Measurements from ENCODE around the gene RRAS2.
"Not testable (repeated sequence)": the region's sequence is repeated elsewhere in the genome, so short reads cannot be mapped to it uniquely, and the experiment has no call there.

The RRAS2 gene

DNA sequence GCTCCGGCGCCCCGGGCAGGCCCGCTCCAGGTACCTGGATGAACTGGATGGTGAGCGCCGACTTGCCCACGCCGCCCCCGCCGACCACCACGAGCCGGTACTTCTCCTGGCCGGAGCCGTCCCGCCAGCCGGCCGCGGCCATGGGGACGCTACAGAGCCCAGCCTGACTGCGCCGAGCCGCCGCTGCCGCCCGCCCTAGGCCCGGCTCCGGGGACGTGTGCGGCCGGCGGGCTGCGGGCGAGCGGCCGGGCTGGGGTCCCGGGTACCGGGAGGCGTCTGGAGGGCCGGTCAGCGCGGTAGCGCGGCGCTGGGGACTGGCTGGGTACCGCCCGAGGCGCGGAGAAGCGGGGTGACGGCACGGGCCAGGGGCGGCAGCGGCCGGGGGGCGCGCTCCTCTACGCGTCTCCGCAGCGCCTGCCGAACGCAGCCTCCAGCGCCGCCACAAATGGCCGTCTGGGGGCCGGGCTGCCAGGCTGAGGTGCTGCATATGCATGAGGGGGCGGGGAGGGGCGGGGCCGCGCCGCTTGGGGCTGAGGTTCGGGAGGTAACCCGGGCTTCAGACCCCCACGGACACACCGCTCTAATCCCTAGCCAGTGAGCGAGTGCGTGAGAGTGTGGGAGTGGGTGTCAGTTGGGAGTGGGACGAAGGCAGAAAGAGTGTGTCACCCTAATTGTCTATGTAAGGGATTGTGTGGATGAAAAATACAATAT is at the start of gene RRAS2:
Gene RRAS2 (minus strand): TSS at position 455 of the 711 bp plus-strand sequence. CDS start 313 bp downstream, at position 142.
- DNase-seq = no peak

DNA sequence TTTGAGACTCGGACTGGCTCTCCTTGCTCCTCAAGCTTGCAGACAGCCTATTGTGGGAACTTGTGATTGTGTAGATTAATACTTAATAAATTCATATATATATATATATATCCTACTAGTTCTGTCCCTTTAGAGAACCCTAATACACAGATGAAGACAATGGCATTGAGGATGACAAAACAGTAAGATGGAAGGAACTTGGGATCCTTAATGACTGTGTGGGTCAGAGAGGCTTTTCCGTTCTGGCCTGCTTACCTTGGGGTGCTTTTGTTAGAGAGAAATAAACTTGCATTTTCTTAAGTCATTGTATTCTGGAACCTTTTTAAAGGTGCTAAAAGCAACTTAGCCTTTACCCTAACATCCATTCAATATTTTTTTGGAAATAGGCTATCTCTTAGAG is 49.6 kb upstream of the RRAS2 start:
- DNase-seq = no peak

DNA sequence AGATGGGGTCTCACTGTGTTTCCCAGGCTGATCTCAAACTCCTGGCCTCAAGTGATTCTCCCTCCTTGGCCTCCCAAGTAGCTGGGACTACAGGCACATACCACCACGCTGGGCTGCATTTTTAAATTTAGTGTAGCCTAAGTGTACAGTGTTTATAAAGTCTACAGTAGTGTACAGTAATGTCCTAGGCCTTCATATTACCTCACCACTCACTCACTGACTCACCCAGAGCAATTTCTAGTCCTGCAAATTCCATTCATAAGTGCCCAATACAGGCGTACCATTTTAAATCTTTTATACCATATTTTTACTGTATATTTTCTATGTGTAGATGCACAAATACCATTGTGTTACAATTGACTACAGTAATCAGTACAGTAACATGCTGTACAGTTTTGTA is 47.1 kb upstream of the RRAS2 start:
- DNase-seq = not testable (repeated sequence)

DNA sequence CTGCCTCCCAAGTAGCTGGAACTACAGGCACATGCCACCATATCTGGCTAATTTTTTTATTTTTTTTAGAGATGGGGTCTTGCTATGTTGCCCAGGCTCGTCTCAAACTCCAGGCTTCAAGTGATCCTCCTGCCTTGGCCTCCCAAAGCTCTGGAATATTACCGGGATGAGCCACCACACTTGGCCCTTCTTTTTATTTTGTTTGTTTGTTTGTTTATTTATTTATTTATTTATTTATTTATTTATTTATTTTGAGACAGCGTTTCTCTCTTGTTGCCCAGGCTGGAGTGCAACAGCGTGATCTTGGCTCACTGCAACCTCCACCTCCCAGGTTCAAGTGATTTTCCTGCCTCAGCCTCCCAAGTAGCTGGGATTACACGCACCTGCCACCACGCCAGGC is 44.5 kb upstream of the RRAS2 start:
- not testable (repeated sequence) for DNase-seq

DNA sequence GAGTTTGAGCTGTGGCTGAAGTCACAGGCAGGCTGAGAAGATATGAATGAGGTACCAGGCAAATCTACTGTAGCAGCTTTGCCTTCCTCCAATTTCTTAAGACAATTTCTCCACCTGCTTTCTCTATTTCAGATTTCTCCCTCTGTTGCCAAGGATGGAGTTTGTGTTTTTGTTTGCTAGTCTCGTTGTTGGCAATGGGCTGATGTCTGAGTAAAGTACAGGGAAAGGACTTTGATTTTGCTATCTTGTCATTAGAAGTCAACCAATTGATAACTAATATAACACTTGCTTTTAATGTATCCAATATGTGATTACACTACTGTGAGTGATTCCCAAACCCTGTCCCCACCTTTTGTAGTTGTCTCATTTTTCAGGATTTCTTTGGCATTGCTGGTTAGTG is 40.1 kb upstream of the RRAS2 start:
- DNase-seq = no peak

DNA sequence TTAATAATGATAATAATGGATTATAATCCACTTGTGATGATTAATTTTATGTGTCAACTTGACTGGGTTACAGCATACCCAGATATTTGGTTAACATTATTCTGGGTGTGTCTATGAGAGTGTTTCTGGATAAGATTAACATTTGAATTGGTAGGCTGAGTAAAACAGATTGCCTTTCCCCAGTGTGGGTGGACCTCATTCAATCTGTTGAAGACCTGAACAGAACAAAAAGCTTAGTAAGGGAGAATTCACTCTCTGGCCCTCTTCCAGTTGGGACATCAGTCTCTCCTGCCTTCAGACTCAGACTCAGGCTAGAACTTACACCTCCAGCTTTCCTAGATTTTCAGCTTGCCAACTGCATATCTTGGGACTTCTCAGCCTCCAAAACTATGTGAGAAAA is 37.3 kb upstream of the RRAS2 start:
- no peak for DNase-seq

DNA sequence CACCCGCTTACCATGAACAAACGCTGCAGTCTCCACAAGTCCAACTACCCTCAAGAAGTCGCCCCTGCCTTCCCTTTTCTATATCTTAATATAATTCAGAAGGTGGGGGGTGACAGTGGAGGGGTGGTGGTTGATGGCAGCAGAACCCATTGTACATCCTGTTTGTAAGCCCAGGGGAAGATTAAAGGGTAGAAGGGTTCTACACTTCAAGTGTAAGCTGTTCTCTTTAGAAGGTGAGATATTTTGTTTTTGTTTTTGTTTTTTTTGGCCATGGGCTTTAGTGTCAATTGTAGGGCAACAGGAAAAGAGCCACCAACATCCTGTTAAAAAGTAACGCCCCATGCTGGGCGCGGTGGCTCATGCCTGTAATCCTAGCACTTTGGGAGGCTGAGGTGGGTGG is 34.9 kb upstream of the RRAS2 start:
- DNase-seq = no peak

DNA sequence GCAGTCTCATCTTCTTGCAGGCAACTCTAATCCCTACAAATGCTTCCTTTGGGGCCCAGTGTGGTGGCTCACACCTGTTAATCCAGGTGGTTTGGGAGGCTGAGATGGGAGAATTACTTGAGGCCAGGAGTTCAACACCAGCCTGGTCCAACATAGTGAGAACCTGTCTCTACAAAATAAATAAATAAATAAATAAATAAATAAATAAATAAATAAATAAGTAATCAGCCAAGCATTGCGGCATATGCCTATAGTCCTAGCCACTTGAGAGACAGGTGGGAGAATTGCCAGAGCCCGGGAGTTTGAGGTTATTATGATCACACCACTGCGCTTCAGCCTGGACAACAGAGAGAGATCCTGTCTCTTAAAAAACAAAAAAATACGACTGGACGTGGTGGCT is 34.1 kb upstream of the RRAS2 start:
- no peak for DNase-seq

DNA sequence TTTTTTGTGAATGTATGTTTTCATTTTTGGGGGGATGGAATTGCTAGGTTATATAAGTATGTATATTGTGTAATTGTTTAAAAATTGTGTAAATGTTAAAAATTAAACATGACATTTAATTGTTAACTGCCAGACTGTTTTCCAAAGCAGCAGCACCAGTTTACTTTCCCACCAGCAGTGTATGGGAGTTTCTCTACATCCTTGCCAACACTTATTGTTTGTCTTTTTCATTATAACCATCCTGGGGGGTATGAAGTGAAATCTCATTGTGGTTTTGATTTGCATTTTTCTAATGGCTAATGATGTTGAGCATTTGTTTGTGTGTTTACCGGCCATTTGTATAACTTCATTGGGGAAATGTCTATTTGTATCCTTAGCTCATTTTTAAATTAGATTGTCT is 31.7 kb upstream of the RRAS2 start:
- no peak for DNase-seq

DNA sequence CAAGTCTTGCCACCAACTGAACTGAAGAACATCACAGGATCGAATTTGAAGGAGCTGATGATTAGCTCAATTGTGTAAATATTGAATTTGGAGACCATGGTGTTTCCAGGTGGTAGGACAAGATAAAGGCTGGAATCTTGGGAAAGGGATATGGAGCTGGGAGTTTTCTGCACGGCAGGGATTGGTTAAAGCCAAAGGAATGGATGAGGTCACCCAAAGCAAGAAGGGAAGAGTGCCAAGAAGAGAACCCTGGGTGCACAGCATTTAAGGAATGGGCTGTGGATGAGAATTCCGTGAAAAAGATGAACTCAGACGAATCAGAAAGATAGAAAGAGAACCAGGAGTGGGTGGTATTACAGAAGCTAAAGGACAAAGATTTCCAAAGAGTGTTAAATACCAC is 29.4 kb upstream of the RRAS2 start:
- no peak for DNase-seq

DNA sequence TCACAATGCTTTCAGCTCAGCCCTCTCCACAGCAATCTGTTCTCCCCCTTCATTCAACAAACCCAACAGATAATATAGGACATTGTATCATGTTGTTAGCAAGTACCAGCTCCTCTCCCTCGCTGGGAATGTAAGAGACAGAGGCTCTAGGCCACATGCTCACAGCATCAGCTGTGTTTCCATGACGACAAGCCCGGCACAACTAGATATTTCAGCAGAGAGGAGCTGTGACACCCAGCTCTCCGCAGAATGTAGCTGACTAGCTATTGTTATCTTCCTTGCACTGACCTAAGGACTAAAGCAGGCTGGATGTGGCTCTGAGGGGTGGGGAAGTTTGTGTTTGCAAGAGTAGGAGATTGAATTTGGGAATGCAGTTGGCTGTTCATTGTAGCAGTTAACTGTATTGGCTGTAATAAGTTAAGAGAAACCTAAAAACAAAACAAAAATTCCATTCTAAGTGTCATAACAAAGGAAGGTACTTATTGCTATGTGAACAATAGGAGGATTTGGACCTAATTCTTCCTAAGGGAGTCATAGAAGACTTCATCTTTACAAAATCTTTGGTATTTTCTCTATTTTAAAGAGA is 28.0 kb upstream of the RRAS2 start:
- DNase-seq = no peak

DNA sequence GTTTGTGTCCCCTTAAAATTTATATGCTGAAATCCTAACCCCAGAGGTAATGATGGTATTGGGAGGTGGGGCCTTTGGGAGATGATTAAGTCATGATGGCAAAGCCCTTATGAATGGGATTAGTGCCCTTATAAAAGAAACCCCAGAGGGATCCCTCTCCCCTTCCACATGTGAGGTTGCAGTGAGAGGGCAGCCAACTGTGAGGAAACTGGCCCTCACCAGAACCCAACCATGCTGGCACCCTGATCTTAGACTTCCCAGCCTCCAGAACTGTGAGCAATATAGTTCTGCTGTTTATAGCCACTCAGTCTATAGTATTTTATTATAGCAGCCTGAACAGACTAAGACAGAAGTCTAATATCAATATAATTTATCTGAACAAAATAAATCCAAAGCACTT is 27.1 kb upstream of the RRAS2 start:
- no peak for DNase-seq

DNA sequence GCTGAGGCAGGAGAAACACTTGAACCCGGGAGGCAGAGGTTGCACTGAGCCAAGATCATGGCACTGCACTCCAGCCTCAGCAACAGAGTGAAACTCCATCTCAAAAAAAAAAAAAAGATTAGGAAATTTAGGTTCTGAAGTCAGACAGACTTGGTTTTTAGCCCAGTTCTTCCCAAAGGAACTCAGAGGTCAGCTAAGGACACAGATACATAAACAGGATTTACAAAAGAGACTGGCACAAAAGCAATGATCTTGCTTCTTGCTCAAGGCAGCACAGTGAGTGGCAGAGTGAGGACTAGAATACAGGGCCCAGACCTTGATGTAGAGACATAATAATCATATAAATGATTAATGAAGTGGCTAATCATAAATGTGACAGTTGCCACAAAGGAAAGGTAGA is 25.4 kb upstream of the RRAS2 start:
- DNase-seq = no peak

DNA sequence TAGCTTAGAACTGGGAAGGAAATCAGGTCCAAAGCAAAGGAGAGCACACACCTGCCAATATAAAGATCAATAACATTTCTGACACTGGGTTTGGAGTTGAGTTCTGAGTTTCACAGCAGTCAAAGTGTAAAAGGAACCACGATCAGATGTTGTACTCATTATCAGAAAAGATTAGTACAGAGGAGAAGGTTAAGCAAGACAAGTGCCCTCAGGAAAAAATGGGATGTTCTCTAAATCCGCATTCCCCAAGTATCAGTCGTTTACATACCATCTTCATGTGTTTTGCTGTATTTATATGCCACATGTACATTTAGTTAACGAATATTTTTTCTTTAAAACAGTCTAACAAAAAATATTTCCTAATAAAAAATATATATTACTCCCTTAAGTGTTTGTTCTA is 23.0 kb upstream of the RRAS2 start:
- no peak for DNase-seq

DNA sequence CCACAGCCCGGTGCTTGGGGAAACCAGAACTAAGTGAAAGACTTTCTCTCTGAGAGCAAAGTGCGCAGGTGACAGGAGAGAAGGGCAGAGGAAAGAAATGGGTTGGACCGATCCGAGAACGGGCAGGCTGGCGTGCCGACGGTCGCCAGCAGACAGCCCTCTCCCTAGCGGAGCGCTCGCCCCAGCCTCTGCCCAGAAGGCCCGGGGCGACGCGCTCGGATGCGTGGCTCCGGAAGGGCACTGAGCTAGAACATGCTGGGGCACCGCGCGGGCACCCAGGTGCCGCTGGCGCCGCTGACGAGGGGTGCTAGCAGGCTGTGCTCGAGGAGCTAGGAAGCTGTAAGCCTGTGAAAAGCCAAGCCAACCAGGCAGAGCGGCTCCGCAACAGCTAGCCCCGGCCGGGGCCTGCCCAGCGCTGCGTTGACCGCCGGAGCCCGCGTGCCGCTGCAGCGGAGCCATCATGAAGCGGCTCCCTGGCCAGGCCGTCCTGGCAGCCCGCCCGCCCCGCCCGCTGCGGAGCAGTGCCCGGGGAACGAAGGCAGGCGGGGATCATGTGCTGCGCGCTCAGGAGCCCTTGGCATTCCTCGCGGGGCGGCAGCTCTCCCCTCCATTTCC is 22.1 kb upstream of the RRAS2 start:
- DNase-seq = no peak

DNA sequence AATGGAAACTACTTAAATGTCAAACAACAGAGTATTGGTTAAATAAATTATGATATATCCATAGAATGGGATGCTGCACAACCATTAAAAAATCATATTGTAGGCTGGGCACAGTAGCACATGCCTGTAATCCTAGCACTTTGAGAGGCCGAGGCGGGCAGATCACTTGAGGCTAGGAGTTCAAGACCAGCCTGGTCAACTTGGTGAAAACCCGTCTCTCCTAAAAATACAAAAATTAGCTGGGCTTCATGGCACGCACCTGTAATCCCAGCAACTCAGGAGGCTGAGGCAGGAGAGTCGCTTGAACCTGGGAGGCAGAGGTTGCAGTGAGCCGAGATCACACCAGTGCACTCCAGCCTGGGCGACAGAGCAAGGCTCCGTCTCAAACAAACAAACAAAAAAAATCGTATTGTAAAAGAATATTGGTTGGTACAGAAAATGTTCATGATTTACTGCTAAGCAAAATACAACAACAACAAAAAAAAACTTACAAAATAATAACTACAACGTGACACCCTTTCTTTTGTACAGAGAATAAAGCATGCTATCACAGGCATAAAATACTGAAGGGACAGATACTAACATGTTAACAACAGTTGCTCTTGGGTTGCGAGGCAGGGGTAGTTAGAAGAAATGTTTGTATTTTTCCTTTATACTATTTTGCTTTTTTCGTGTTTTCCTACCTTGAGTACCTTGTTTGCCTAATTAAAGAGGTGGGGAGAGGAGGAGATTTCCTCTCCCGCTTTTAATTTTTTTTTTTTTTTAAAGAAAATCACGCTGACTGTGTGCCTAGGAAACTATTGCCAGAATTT is 21.3 kb upstream of the RRAS2 start:
- no peak for DNase-seq

DNA sequence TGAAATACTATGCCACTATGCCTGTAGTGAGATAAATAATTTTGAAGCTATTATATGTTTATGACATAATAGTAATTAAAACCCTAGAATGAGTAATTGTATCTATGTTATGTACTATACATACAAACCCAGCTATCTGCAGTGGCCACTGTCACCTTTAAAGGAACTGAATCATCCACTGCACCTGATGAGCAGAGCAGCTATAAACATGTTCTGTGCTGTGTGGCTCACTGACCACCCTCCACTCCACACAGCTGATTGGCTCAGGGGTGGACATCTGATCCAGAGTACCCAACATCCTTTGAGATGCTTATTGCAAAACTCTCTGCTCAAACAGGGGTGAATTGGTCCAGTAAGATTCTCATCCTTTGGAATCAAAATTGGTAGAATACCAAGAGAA is 19.2 kb upstream of the RRAS2 start:
- DNase-seq = no peak

DNA sequence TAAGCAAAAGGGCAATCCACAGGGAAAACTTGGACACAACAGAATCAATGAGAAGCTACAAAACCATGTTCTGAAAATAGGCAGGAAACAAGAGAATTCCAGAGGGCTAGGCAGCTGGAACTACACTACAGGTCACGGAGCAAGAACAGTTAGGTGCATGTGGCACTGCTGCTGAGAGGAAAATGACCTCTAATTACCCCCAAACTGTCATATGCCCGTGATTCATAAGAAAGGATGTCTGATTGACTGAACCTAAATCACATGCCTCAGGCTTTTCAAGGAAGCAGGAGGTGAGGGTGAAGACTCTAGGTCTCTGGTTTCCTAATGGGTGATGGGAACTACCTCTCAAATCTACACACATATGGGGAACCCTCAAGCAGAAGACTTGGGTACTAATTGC is 17.9 kb upstream of the RRAS2 start:
- DNase-seq = no peak

DNA sequence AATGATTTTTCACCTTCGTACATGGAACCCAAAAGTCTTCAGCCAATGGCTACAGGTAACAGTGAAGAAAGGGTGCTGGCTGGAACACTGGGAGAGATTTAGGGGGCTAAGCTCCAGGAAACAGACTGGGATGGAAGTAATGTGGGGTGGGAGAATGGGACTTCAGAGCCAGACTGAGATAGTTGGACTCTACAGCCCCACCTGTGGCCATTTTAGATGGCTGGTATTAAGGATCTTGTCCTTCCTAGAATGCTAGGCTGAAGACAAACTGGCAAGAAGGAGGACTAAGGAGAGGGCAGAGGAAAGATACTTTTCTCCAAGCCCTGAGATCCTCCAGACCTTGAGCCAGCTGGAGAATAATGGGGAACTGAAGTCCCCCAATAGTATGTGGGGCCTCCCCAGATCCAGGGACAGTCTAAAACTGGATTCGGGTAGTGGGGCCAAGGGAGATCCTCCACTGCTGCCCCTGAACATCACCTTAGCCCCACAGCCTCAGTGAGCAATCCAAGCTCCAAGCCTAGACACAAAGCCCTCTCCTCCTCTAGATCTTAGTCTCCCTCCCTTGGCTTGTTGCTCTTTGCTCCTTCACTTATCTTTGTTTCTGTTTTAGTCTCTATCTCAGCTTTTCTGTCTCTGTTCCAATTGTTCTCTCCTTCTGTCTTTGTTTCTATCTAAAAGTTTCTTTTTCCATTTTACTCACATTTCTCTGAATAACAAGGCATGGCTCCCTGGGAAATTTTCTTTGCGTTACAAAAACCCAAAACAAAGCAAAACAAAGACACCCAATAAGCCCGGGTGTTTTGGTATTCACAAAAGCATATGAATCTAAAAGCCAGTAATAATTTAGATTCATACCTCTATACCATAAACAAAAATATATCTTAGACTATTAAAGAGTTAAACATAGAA is 16.2 kb upstream of the RRAS2 start:
- no peak for DNase-seq

DNA sequence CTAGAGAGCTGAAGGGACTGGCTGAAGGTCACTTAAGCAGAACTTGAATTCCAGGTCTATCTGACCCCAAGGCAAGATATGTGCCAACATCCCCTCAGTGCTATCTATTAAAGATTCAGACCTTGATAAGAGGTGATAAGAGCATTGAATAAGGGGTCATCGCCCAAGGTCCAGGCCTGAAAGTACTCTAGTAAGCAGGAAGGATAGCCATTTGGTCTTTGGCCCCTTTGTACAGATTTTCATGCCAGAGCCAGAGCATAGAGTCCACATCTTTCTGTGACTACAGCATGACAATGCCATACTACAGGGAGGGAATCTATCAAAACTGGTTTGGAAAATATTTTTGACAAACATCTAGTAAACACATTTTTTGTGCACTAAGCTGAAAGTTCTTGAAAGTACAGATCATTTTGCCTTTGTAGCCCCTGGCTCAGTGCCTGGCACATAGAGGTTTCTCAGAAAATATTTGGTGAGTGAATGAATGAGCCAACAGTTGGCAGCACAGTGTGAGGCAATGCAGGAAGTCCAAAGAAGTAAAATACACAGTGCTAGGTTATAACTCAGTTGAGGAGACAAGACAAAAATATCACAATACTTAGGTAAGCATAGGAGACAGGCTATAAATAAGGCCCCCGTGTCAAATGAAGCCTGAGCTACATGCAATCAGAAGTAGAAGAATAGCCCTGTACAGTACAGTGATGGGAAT is 15.1 kb upstream of the RRAS2 start:
- no peak for DNase-seq

DNA sequence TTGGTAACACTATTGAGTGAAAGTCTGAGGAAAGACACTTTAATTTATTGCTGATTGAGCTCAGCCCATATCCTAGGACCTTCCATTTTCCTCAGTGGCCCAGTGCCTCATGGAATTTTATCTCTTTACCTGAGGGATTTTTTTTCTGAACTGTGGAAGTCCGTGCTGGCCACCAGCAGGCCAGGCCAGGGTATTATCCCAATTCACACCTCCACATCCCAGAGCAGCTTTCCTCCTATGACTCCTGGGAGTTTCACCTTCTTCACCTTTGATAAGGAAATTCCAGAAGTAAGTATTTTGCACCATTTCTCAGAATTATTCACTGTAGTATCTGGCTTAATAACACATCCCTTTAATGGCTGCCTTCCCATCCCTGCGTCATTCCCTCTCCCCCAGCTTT is 13.0 kb upstream of the RRAS2 start:
- no peak for DNase-seq

DNA sequence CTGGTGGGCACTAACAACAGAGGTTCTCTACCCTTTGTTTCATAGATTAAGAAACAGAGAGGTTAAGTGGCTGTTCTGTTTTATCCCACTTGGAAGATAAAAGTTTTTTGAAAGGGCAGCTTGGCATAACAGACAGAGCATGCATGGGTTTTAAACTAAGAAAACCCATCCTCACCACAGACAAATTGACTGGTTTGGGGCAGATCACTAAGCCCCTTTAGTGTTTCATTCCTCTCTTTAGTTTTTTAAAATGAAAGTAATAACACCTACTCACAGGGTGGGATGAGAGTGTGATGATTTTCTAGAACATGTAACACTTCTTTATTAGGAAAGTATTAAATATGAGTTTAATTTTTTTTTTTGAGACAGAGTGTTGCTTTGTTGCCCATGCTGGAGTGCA is 12.3 kb upstream of the RRAS2 start:
- no peak for DNase-seq

All from NCI-H1436 treated with DMSO at 0.1 percent for 48 hours (cell line).